GM12873 (cell line): ENCODE data around the gene ATP13A1.

Experiments used
- CTCF ChIP-seq: IDR thresholded peaks from 2 replicates; pipeline ENCODE4 v1.5.1; 2012; ENCODE audit warnings: low read depth, mild to moderate bottlenecking, moderate library complexity, low read length, control low read depth; ENCODE audit not compliant: insufficient read depth; ENCODE audit errors: missing control alignments

Gene ATP13A1

GRCh38 chr19:19634516-19635312 is 28.8 kb downstream of the ATP13A1 start:
- TF ChIP-seq CTCF: no peak

- TF ChIP-seq CTCF: no peak
Measured at GRCh38 chr19:19633711-19634515, 29.6 kb downstream of the ATP13A1 start.

DNA sequence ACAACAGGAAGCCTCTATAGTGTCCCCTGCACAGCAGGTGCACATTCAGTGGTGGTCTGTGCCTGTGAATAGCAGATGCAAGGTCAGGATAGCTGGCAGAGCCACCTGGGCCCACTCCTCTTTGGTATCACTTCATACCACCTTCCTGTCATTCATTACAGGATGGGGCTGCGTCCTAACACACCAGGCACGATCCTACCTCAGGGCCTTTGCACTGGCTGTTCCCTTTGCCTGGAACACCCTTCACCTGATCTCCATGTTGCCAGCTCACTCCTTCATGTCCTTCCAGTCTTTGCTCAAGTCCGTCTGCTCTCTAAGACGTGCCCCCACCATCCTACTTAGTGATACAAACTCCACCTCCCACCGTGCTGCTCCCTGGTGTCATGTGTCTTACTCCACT is 30.8 kb downstream of the ATP13A1 start:
- TF ChIP-seq CTCF: no peak

GRCh38 chr19:19631346-19631745 is 32.1 kb downstream of the ATP13A1 start:
- TF ChIP-seq CTCF: no peak

DNA sequence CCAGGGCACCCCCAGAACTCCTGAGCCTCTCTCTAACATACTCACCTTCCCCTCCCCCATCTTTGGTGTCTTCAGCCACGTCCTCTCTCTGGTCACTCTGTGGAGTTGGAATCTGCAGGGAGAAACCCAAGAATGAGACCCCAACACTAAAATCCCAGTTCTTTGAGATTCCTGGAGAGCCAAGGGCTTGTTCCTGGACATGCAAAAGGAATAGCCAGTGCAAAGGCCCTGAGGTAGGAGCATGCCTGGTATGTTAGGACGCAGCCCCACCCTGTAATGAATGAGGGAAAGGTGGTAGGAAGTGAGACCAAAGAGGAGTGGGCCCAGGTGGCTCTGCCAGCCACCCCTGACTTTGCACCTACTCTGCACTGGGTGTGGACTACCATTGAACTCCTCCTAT is 33.0 kb downstream of the ATP13A1 start:
- TF ChIP-seq CTCF: no peak

DNA sequence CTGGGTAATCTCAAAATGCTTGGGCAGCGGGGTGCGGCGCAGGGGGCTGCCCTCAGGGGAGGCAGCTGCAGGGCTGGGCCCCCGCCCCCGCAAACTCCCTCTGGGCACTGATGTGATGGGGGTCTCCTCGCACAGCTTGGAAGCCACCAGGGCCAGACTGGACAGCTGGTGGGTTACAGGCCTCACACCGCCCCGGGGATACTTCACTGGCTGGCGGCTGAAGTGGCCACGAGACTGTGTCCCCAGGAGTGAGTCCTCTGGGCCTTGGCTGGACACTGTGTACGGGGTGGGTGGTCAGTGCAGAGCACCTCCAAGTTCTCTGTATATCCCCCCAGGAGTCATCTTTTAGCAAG is 33.4 kb downstream of the ATP13A1 start:
- TF ChIP-seq CTCF: no peak

- TF ChIP-seq CTCF: no peak
Measured at GRCh38 chr19:19628501-19629134, 34.9 kb downstream of the ATP13A1 start.
